HEK293T (cell line): ENCODE data around the gene SNX8.

ENCODE experiments used
- CTBP1 ChIP-seq: fragments of 450-650 bp; IDR thresholded peaks from 2 replicates; pipeline ENCODE4 v1.6.1; 2016; ENCODE audit warnings: borderline replicate concordance
- ELF4 ChIP-seq: fragments of 450-650 bp; IDR thresholded peaks from 2 replicates; pipeline ENCODE4 v1.6.1; 2017; ENCODE audit warnings: antibody characterized with exemption
- FOXA1 ChIP-seq: fragments of 450-650 bp; IDR thresholded peaks from 2 replicates; pipeline ENCODE4 v1.6.1; 2016; ENCODE audit warnings: mild to moderate bottlenecking
- FOXK2 ChIP-seq: fragments of 450-650 bp; IDR thresholded peaks from 2 replicates; pipeline ENCODE4 v1.6.1; 2016; ENCODE audit warnings: mild to moderate bottlenecking
- NFRKB ChIP-seq: fragments of 450-650 bp; IDR thresholded peaks from 2 replicates; pipeline ENCODE4 v1.6.1; 2016; ENCODE audit warnings: mild to moderate bottlenecking, moderate library complexity
- SP1 ChIP-seq: fragments of 450-650 bp; IDR thresholded peaks from 2 replicates; pipeline ENCODE4 v1.6.1; 2017
- SUZ12 ChIP-seq: fragments of 450-650 bp; IDR thresholded peaks from 2 replicates; pipeline ENCODE4 v1.6.1; 2016; ENCODE audit warnings: mild to moderate bottlenecking

- TF ChIP-seq FOXA1, result no peak
- no peak for TF ChIP-seq SP1
- TF ChIP-seq NFRKB, result no peak
- TF ChIP-seq FOXK2, result no peak
- no peak for TF ChIP-seq SUZ12
- TF ChIP-seq CTBP1, result no peak
- no peak for TF ChIP-seq ELF4
Observed at GRCh38 chr7:2350055-2350454, 35.8 kb upstream of the SNX8 start.
